Adrenal gland (tissue), 12 donors: Measurements from ENCODE around the gene GHDC. TPM values are rescaled to one million over a fixed set of nuclear protein-coding genes. Genes with fewer than 3 reads are reported as not detected.

Experiments used
- DNase-seq, 7 donors: peaks; one replicate each; pipeline ENCODE4 v3.0.0-alpha.2; 2019 to 2020
- H3K27ac ChIP-seq, 5 donors: fragments of 200-600 bp; sonication (generic) in 4 of 5; 1 replicate in 3 of 5; 2 replicates in 2 of 5; pipeline versions ENCODE4 v1.5.1 to v1.8.0; 2016 to 2020; ENCODE audit warnings: mild to moderate bottlenecking in 1 of 5
- H3K27me3 ChIP-seq: fragments of 200-600 bp; 2 replicates; pipeline ENCODE4 v1.8.0; 2021
- H3K36me3 ChIP-seq, 2 donors: fragments of 200-600 bp; replicated peaks in 1 of 2; 1 replicate in 1 of 2; 2 replicates in 1 of 2; pipeline versions ENCODE4 v1.5.1 to v1.8.0; 2018 to 2022
- H3K4me1 ChIP-seq, 2 donors: fragments of 200-600 bp; replicated peaks in 1 of 2; 1 replicate in 1 of 2; 2 replicates in 1 of 2; pipeline versions ENCODE4 v1.5.1 to v1.8.0; 2018 to 2021
- H3K4me3 ChIP-seq, 4 donors: fragments of 200-600 bp; sonication (generic) in 3 of 4; one replicate each; pipeline ENCODE4 v1.5.1; 2016 to 2018
- H3K9me3 ChIP-seq, 3 donors: fragments of 200-600 bp; sonication (generic) in 1 of 3; replicated peaks in 1 of 3; 1 replicate in 2 of 3; 2 replicates in 1 of 3; pipeline versions ENCODE4 v1.5.1 to v1.8.0; 2016 to 2021
- POLR2A ChIP-seq, 2 donors: fragments of 450-650 bp; IDR thresholded peaks; one replicate each; pipeline ENCODE4 v1.6.1; 2017; ENCODE audit warnings: antibody characterized with exemption in 2 of 2, mild to moderate bottlenecking in 2 of 2, moderate library complexity in 1 of 2
- WGBS, 4 donors: extraction: QIAGEN DNeasy Blood & Tissue Kit in 2 of 4; methylation state at CpG; one replicate each; pipeline versions ENCODE4 v1.1.5 to v1.1.7; 2013 to 2017; 5-methylcytosine and 5-hydroxymethylcytosine counted together
- intact Hi-C, 2 donors: fragments of 100-400 bp; cut with DNase I; formaldehyde crosslinking; loops; one replicate each; pipeline versions ENCODE4 v1.14.1 to v1.15.0; 2022 to 2023
- polyA plus RNA-seq, 3 donors: library from polyadenylated mRNA; stranded (reverse); fragments of 200-250 nt in 2 of 3; fragments of 350-450 nt in 1 of 3; fragmentation: Illumina TruSeq in 1 of 3; extraction: RNeasy Lipid Tissue Mini Kit (QIAGEN cat#74804) in 1 of 3; gene quantifications; one replicate each; pipeline ENCODE4 v1.2.3, GENCODE V29; 2013 to 2014
- total RNA-seq, 9 donors: library from RNA; depleted of rRNA in 4 of 9; stranded (reverse); fragments of >200 nt in 4 of 9; fragments of 120-200 nt in 1 of 9; fragmentation: NEBNext Ultra II Directional in 1 of 9; extraction: Animal tissue kit (Norgen Biotek cat#: 25700) in 1 of 9; gene quantifications; one replicate each; pipeline versions ENCODE4 v1.1.0 to v1.2.4, GENCODE V29; 2013 to 2023
- TF ChIP-seq, protein P1 (sequence below), 6 experiments: fragments of 450-650 bp in 4 of 6; fragments of 200-600 bp in 2 of 6; sonication (generic) in 1 of 6; IDR thresholded peaks; 1 replicate in 5 of 6; 2 replicates in 1 of 6; pipeline versions ENCODE4 v1.5.1 to v1.8.0; 2016 to 2021; ENCODE audit warnings: antibody characterized with exemption in 6 of 6, mild to moderate bottlenecking in 2 of 6, moderate library complexity in 1 of 6
- donor health status: healthy with polysubstance abuse.
- donor health status: Bipolar disorder and iron deficiency.
- donor health status: DM: yes; HTN: yes; CAD: no.
- donor health status: DM: no; HTN: no; CAD: no.
- donor health status: DM: no; HTN: no; CAD: no.
- donor health status: DM: yes; HTN: yes; CAD: no.

Gene GHDC
- total and polyA plus RNA-seq, 12 donors = 10.5 to 344 (median 58.5) TPM

DNA sequence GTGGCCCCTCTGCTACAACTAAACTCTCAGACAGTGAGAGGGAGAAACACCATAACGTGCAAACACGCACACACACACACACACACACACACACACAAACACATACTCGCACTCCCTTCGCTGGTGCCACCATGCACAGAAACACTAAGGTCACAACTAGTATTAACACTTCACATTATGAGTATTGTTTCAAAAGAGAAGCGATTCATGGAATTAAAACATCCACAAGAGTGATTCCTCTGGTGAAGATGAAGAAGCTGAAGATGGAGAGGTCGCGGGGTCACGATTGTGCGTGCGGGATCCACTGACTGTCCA, 7.1 kb upstream of the GHDC start:
- Histone ChIP-seq H3K4me1 (peaks cover 8 to 33% of the 10 kb centered on the region in 2 donors), H3K36me3 (peaks cover 0 to 48% of the 10 kb centered on the region in 2 donors), H3K27ac (peak overlapping the region; percentile 12 to 92 (median 87)), H3K27me3 (no peaks in the 10 kb centered on the region), H3K4me3 (no peak overlapping the region), H3K9me3 (no peaks in the 10 kb centered on the region)
- no peak for TF ChIP-seq POLR2A (IDR thresholded peaks at IDR 0.05)
- TF ChIP-seq, protein P1, sequence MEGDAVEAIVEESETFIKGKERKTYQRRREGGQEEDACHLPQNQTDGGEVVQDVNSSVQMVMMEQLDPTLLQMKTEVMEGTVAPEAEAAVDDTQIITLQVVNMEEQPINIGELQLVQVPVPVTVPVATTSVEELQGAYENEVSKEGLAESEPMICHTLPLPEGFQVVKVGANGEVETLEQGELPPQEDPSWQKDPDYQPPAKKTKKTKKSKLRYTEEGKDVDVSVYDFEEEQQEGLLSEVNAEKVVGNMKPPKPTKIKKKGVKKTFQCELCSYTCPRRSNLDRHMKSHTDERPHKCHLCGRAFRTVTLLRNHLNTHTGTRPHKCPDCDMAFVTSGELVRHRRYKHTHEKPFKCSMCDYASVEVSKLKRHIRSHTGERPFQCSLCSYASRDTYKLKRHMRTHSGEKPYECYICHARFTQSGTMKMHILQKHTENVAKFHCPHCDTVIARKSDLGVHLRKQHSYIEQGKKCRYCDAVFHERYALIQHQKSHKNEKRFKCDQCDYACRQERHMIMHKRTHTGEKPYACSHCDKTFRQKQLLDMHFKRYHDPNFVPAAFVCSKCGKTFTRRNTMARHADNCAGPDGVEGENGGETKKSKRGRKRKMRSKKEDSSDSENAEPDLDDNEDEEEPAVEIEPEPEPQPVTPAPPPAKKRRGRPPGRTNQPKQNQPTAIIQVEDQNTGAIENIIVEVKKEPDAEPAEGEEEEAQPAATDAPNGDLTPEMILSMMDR (IDR thresholded peaks at IDR 0.05) = no peak
- DNase-seq = no peak
- intact Hi-C loops = loop anchor here in 1 of 2 donors (10.0 kb wide), 1 partner anchor 103 kb away; no protein-coding TSS in a partner anchor
- 72 to 81% (median 74%) methylated on average over 10 of the region's 10 CpGs for WGBS, 4 donors

DNA sequence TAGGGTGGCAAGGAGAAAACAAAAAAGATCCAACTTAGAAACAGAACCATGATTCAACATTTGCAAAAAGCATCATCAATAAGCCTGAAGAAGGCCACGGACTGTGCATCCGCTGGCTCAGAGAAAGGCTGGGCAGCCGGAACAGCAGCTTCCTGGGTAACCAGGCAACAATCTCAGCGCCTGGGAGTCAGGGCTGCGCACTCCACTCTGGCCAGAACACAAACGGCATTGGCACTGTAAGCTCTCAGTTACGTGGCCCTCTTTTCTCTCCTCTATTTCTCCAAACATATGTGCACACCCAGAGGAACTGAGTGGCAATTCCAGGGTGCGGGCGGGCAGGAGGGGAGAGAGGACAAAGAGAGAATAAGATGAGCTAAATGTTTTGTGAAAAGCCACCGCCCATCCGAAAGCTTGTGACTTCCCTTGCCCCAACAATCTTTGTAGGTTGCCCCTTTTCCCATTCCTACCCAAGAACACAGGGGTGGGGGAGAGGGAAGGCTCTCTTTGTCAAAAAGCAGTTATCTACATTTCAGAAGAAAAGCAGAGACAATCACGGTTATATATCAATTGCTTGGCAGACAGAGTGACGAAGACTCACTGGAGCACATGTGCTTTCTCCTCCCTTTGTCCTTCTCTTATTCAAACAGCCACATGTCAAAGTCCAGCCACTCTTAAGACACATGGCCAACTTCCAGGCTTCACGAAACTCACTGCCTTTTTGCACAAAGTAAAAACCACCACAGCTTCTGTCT, 6.6 kb upstream of the GHDC start:
- no peaks in the 10 kb centered on the region for H3K27me3 ChIP-seq
- intact Hi-C loops = loop anchor here in 1 of 2 donors (10.0 kb wide), 1 partner anchor 104 kb away; no protein-coding TSS in a partner anchor
- WGBS, 4 donors = 29 to 41% (median 35%) methylated on average over 14 of the region's 14 CpGs
- peak in 1 of 2 donors; percentile 76 for TF ChIP-seq POLR2A (IDR thresholded peaks at IDR 0.05)
- TF ChIP-seq, protein P1 (IDR thresholded peaks at IDR 0.05) = peak in 1 of 6 experiments; percentile 12
- no peaks in the 10 kb centered on the region for H3K9me3 ChIP-seq
- H3K4me1 ChIP-seq = peaks cover 8 to 33% of the 10 kb centered on the region in 2 donors
- H3K4me3 ChIP-seq = no peak overlapping the region
- DNase-seq = peak; percentile 83 to 95 (median 93)
- H3K27ac ChIP-seq = peak overlapping the region; percentile 78 to 92 (median 88)
- H3K36me3 ChIP-seq = peaks cover 0 to 43% of the 10 kb centered on the region in 2 donors

DNA sequence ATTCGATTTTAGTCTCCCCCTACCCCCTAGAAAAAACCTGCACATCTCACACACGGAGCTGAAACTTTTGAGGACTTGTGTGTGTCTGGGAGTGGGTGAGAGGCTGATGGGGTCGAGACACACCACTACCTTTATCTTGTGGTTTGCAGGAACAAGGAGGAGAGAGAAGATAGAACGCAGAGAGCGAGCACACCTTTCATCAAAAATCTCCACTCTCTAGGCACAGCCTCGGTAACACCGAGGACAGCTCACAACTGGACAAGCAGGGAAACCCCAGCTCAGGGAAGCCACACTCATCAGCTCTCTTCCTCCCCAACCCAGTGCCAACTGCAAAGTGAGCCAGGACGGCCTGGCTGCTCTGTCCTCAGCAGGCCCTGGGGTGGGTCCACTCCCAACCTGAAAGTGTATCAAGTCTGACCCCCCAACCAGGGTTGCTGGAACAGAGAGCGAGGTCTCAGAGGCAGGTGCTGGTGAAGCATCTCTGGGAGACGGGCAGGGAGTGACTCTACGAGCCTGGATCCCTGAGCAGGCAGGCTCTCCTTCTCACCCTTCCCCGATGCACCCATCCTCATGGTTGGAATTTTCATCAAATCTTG, 5.2 kb upstream of the GHDC start:
- peak in 2 of 7 donors; percentile 26 to 34 for DNase-seq
- peaks cover 11 to 36% of the 10 kb centered on the region in 2 donors for H3K4me1 ChIP-seq
- H3K27me3 ChIP-seq = no peaks in the 10 kb centered on the region
- TF ChIP-seq, protein P1 (IDR thresholded peaks at IDR 0.05) = no peak
- TF ChIP-seq POLR2A (IDR thresholded peaks at IDR 0.05) = no peak
- H3K9me3 ChIP-seq = no peaks in the 10 kb centered on the region
- 71 to 74% (median 72%) methylated on average over 10 to 12 of the region's 12 CpGs for WGBS, 4 donors
- H3K4me3 ChIP-seq = no peak overlapping the region
- peaks cover 0 to 31% of the 10 kb centered on the region in 2 donors for H3K36me3 ChIP-seq
- intact Hi-C loops = loop anchor here in 1 of 2 donors (10.0 kb wide), 1 partner anchor 105 kb away; no protein-coding TSS in a partner anchor
- H3K27ac ChIP-seq = peak overlapping the region in 4 of 5 donors; percentile 80 to 91 (median 88)

DNA sequence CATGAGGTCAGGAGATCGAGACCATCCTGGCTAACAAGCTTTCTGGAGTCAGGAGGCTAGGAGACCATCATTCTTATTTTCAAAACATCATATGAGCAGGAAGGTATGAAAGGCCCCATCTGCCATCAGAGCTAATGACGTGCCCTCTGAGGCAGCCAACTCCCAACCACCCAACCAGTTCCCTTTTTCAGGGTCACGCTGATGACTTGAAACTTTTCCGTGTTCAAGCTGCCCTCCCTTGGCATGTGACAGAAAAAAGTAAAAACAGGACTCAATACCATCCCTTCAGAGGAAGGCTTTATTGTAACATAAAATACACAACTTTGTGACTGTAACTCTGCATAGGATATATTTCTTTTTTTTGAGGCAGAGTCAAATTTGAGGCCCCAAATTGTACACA, 4.6 kb upstream of the GHDC start:
- H3K27me3 ChIP-seq = no peaks in the 10 kb centered on the region
- H3K4me1 ChIP-seq = peaks cover 14 to 38% of the 10 kb centered on the region in 2 donors
- H3K27ac ChIP-seq = peak overlapping the region; percentile 68 to 91 (median 87)
- H3K36me3 ChIP-seq = peaks cover 0 to 25% of the 10 kb centered on the region in 2 donors
- peak in 1 of 2 donors; percentile 9 for TF ChIP-seq POLR2A (IDR thresholded peaks at IDR 0.05)
- TF ChIP-seq, protein P1 (IDR thresholded peaks at IDR 0.05) = no peak
- intact Hi-C loops = no loop called here
- no peak overlapping the region for H3K4me3 ChIP-seq
- H3K9me3 ChIP-seq = no peaks in the 10 kb centered on the region
- 28 to 38% (median 33%) methylated on average over 3 to 4 of the region's 4 CpGs for WGBS, 4 donors
- peak; percentile 56 to 84 (median 77) for DNase-seq
